Naive thymus-derived CD4-positive, alpha-beta T cell (primary cell): ENCODE measurements around the gene TMEM39B. TPM values are rescaled to one million over a fixed set of nuclear protein-coding genes. Genes with fewer than 3 reads are reported as not detected.

Experiments used
- ATAC-seq: fragments of 150-1000 bp; cut with Tn5 transposase; 2 replicates; pipeline ENCODE4 v1.10.0; 2021; ENCODE audit warnings: mild to moderate bottlenecking, moderate library complexity
- CTCF ChIA-PET: fragments of 350-600 bp; sonication (Branson Sonifier 250); formaldehyde crosslinking; loops from one replicate; lab custom pipeline; 2021; ENCODE audit warnings: antibody characterized with exemption; lab: Charles Lee
- POLR2A ChIA-PET: fragments of 350-600 bp; sonication (Branson Sonifier 250); formaldehyde crosslinking; loops from one replicate; lab custom pipeline; 2021; ENCODE audit warnings: antibody characterized with exemption, inconsistent platforms; lab: Charles Lee
- DNase-seq, 9 donors: peaks; one replicate each; pipeline versions ENCODE4 v3.0.0 to v3.0.0-alpha.2; 2020 to 2022; ENCODE audit warnings: mixed read lengths in 1 of 9
- H3K27ac ChIP-seq: one replicate; pipeline ENCODE4 v1.7.0; 2013; ENCODE audit warnings: mild to moderate bottlenecking, low read depth, low read length, moderate library complexity
- H3K27me3 ChIP-seq, 2 donors: one replicate each; pipeline ENCODE4 v1.7.0; 2013; ENCODE audit warnings: low read length in 2 of 2, mild to moderate bottlenecking in 2 of 2, moderate library complexity in 2 of 2; ENCODE audit not compliant: control insufficient read depth in 2 of 2, insufficient read depth in 2 of 2
- H3K36me3 ChIP-seq, 3 experiments: 1 replicate in 2 of 3; 2 replicates in 1 of 3; pipeline ENCODE4 v1.7.0; 2013; ENCODE audit warnings: low read length in 3 of 3, mild to moderate bottlenecking in 3 of 3, moderate library complexity in 1 of 3; ENCODE audit not compliant: insufficient read depth in 3 of 3, control insufficient read depth in 2 of 3
- H3K4me1 ChIP-seq, 2 donors: one replicate each; pipeline ENCODE4 v1.7.0; 2013; ENCODE audit warnings: low read length in 2 of 2, mild to moderate bottlenecking in 2 of 2, moderate library complexity in 1 of 2; ENCODE audit not compliant: control insufficient read depth in 2 of 2, insufficient read depth in 2 of 2
- H3K4me3 ChIP-seq: 2 replicates; pipeline ENCODE4 v1.7.0; 2013; ENCODE audit warnings: mild to moderate bottlenecking, low read length
- H3K9me3 ChIP-seq, 3 experiments: 1 replicate in 2 of 3; 2 replicates in 1 of 3; pipeline ENCODE4 v1.7.0; 2013; ENCODE audit warnings: low read length in 3 of 3; ENCODE audit not compliant: control insufficient read depth in 2 of 3
- H3K27ac Mint-ChIP-seq, 9 donors: one replicate each; pipeline ENCODE4 v1.8.0; 2020 to 2022; ENCODE audit warnings: mixed read lengths in 9 of 9, mild to moderate bottlenecking in 8 of 9, moderate library complexity in 5 of 9, inconsistent platforms in 2 of 9
- H3K27me3 Mint-ChIP-seq, 5 donors: one replicate each; pipeline ENCODE4 v1.8.0; 2021 to 2022; ENCODE audit warnings: mixed read lengths in 5 of 5, mild to moderate bottlenecking in 1 of 5
- H3K36me3 Mint-ChIP-seq, 5 donors: one replicate each; pipeline ENCODE4 v1.8.0; 2020 to 2022; ENCODE audit warnings: mixed read lengths in 5 of 5, mild to moderate bottlenecking in 3 of 5, inconsistent platforms in 1 of 5
- H3K4me1 Mint-ChIP-seq, 7 donors: one replicate each; pipeline ENCODE4 v1.8.0; 2020 to 2022; ENCODE audit warnings: mixed read lengths in 7 of 7, mild to moderate bottlenecking in 3 of 7, inconsistent platforms in 1 of 7
- H3K4me3 Mint-ChIP-seq, 10 donors: one replicate each; pipeline ENCODE4 v1.8.0; 2020 to 2022; ENCODE audit warnings: mild to moderate bottlenecking in 10 of 10, mixed read lengths in 10 of 10, moderate library complexity in 6 of 10, inconsistent platforms in 2 of 10
- H3K9me3 Mint-ChIP-seq, 11 donors: one replicate each; pipeline ENCODE4 v1.8.0; 2020 to 2022; ENCODE audit warnings: mixed read lengths in 11 of 11, mild to moderate bottlenecking in 4 of 11, inconsistent platforms in 1 of 11, moderate library complexity in 1 of 11
- intact Hi-C, 2 donors: fragments of 100-400 bp; cut with micrococcal nuclease; formaldehyde crosslinking; loops; one replicate each; pipeline ENCODE4 v1.15.1; 2023
- polyA plus RNA-seq, 2 donors: library from polyadenylated mRNA; unstranded; fragments of 300-500 nt; fragmentation: Illumina TruSeq; gene quantifications; one replicate each; pipeline ENCODE4 v1.2.3, GENCODE V29; 2021
- total RNA-seq, 6 experiments: library from RNA in 5 of 6; stranded (reverse) in 5 of 6; gene quantifications; 1 replicate in 5 of 6; 2 replicates in 1 of 6; pipeline ENCODE4 v1.2.3 and lab custom pipeline; 2021 to 2026

TMEM39B gene
- total RNA-seq, result 10 to 100 TPM; 11.4 to 35.9 (median 26.4) TPM
- polyA plus RNA-seq, result 1 to 10 TPM; 2.7 to 4.9 TPM
- 10.4 reads per million, percentile 36 among the genes with 10 or more reads in this experiment for total RNA-seq (lab: John Stamatoyannopoulos, UW)

DNA sequence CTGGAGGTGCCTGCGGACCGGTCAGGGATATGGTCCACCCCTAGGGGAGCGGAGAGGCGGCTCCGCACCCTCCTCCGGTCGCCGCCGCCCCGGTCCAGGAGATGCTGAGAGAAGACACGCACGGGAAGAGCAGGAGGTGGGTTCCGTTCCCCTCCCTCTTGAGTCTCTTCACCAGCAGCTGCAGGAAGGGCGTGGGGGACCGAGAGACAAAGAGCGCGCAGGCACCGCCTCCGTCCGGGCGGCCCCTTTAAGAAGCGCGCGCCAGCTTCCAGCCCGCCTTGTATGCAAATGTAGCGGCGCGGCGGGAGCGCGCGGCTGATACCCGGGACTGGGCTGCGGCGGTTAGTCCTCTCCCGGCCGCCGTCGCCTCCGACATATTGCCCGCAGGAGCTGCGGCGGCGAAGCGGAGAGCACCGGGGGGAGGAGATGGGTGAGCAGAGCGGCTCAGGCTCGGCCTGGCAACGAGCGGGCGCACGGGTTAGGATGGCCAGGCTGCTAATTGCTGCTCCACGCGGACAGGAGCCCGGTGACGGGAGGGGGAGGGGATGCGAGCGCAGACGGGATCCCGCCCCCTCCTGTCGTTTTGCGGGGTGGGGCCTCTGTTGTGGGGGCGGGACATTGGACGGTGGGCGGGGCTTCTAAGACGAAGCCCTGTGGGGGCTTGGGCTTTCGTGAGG, at the start of gene TMEM39B:
Gene TMEM39B (plus strand): TSS at position 318 of the 677 bp plus-strand sequence. CDS start 109 bp downstream, at position 427.
- Histone ChIP-seq H3K4me1 (peaks cover 5 to 16% of the 10 kb centered on the region in 2 donors), H3K36me3 (peaks cover 0 to 22% (median 6%) of the 10 kb centered on the region in 3 experiments), H3K4me3 (peak within 1 kb of the TSS; percentile 98), H3K9me3 (no peaks in the 10 kb centered on the region), H3K27ac (peak within 1 kb of the TSS; percentile 82), H3K27me3 (no peaks in the 10 kb centered on the region)
- peaks cover 8 to 15% (median 8%) of the 10 kb centered on the region in 5 donors for H3K36me3 Mint-ChIP-seq
- intact Hi-C loops, result loop anchor here (1.0 to 5.0 kb wide), 18 partner anchors 9 to 1355 kb away; partner anchors contain the start of genes BSDC1 (in 2 of the 2), KHDRBS1 (in 2 of the 2), KPNA6 (in 2 of the 2) and PEF1 (in 2 of the 2)
- H3K27ac Mint-ChIP-seq, result peak within 1 kb of the TSS; percentile 84 to 95 (median 92)
- peaks cover 0 to 3% (median 0%) of the 10 kb centered on the region in 11 donors for H3K9me3 Mint-ChIP-seq
- POLR2A ChIA-PET, result interaction anchor here (0.6 to 4.3 kb wide), 27 partner anchors 8 to 578 kb away, joined by 3 to 43 read pairs (median 4); partner anchors contain the start of genes BSDC1, CCDC28B, KHDRBS1 and KPNA6
- no peaks in the 10 kb centered on the region for H3K27me3 Mint-ChIP-seq
- DNase-seq (peak; percentile 90 to 97 (median 96)), ATAC-seq (peak; percentile 92)
- peak within 1 kb of the TSS; percentile 83 to 94 (median 91) for H3K4me3 Mint-ChIP-seq
- CTCF ChIA-PET, result interaction anchor here (0.6 to 4.5 kb wide), 7 partner anchors 10 to 284 kb away, joined by 3 to 16 read pairs (median 4); partner anchors contain the start of gene KPNA6
- H3K4me1 Mint-ChIP-seq, result peaks cover 21 to 58% (median 47%) of the 10 kb centered on the region in 7 donors

DNA sequence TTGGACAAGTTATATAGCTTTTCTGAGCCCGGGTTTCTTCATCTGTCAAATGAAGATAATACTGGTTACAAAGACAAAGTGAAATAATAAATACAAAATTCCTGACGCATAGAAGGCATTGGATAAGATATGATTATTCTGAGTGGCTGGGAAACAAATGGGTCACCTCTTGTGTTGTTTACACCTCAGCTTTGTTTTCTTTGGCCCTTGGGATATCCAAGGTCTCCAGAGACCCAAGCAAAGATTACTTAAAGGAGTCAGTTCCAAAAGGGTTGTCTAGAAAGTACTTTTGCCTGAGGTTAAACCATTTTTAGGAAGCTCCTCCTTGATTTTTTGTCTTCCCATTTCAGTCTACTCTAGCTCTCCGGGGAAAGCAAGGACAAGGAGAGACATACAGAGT, 49.4 kb upstream of the TMEM39B start:
- Mint-ChIP-seq H3K4me3 (peak overlapping the region in 1 of 10 donors; percentile 8), H3K27ac (peak overlapping the region in 5 of 9 donors; percentile 6 to 50 (median 39)), H3K4me1 (peaks cover 32 to 77% (median 53%) of the 10 kb centered on the region in 7 donors), H3K27me3 (no peaks in the 10 kb centered on the region), H3K36me3 (peaks cover 0 to 20% (median 5%) of the 10 kb centered on the region in 5 donors), H3K9me3 (no peaks in the 10 kb centered on the region)
- Histone ChIP-seq H3K4me3 (no peak overlapping the region), H3K36me3 (peaks cover 0 to 14% (median 0%) of the 10 kb centered on the region in 3 experiments), H3K9me3 (no peaks in the 10 kb centered on the region), H3K4me1 (peaks cover 17 to 28% of the 10 kb centered on the region in 2 donors), H3K27ac (no peak overlapping the region), H3K27me3 (no peaks in the 10 kb centered on the region)
- ChIA-PET POLR2A (interaction anchor here (0.8 to 1.6 kb wide), 5 partner anchors 9 to 299 kb away, joined by 3 to 7 read pairs (median 4); no protein-coding TSS in a partner anchor), CTCF (interaction anchor here (0.6 to 1.0 kb wide), 5 partner anchors 29 to 1020 kb away, joined by 3 to 6 read pairs (median 3); no protein-coding TSS in a partner anchor)
- ATAC-seq, result no peak
- intact Hi-C loops, result no loop called here
- no peak for DNase-seq

DNA sequence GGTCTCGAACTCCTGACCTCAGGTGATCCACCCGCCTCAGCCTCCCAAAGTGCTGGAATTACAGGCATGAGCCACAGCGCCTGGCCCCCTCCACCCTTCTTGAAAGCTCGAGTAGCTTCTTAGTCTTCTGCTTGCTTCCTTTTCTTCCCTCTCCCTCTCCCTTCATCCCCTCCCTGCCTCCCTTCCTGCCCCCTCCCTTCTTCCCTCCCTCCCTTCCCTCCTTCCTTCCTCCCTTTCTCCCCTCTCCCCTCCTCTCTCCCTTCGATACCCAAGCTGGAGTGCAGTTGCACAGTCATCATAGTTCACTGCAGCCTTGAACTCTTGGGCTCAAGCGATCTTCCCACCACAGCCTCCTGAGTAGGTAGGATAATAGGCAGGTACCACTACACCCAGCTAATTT, 47.2 kb upstream of the TMEM39B start:
- peaks cover 36 to 80% (median 66%) of the 10 kb centered on the region in 7 donors for H3K4me1 Mint-ChIP-seq

DNA sequence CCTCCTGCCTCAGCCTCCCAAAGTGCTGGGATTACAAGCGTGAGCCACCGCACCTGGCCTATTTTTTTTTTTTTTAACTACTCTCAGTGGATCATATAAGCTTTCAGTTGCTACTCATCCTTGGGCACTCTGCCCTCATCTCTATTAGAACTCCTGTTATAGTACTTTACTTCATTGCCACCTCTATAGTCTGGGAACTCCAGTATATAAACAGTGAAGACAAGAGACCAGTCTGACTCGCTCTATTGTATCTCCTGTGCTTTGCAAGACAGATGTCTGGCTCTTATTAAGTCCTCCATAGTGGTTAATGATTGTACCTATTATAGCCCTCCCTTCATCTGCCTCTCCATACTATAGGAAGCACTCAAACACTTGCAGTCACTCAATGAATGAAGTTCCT, 44.0 kb upstream of the TMEM39B start:
- Mint-ChIP-seq H3K27me3 (no peaks in the 10 kb centered on the region), H3K36me3 (peaks cover 9 to 33% (median 14%) of the 10 kb centered on the region in 5 donors), H3K4me1 (peaks cover 31 to 77% (median 64%) of the 10 kb centered on the region in 7 donors), H3K9me3 (no peaks in the 10 kb centered on the region), H3K4me3 (peak overlapping the region in 1 of 10 donors; percentile 15), H3K27ac (peak overlapping the region in 6 of 9 donors; percentile 1 to 84 (median 22))
- POLR2A ChIA-PET, result no interaction called here
- Histone ChIP-seq H3K27me3 (no peaks in the 10 kb centered on the region), H3K4me3 (no peak overlapping the region), H3K36me3 (peaks cover 9 to 32% (median 15%) of the 10 kb centered on the region in 3 experiments), H3K9me3 (no peaks in the 10 kb centered on the region), H3K4me1 (peaks cover 6 to 11% of the 10 kb centered on the region in 2 donors), H3K27ac (no peak overlapping the region)
- DNase-seq, result no peak
- intact Hi-C loops, result no loop called here
- ATAC-seq, result no peak
- CTCF ChIA-PET, result no interaction called here

More for the DNA sequence above, 47.2 kb upstream of the TMEM39B start:
- ATAC-seq (no peak), DNase-seq (no peak)
- Histone ChIP-seq H3K9me3 (no peaks in the 10 kb centered on the region), H3K27ac (no peak overlapping the region), H3K36me3 (peaks cover 0 to 18% (median 0%) of the 10 kb centered on the region in 3 experiments), H3K27me3 (no peaks in the 10 kb centered on the region), H3K4me1 (peaks cover 8 to 21% of the 10 kb centered on the region in 2 donors), H3K4me3 (no peak overlapping the region)
- H3K27ac Mint-ChIP-seq, result peak overlapping the region in 1 of 9 donors; percentile 28
- peaks cover 0 to 23% (median 8%) of the 10 kb centered on the region in 5 donors for H3K36me3 Mint-ChIP-seq
- H3K4me3 Mint-ChIP-seq, result no peak overlapping the region
- H3K9me3 Mint-ChIP-seq, result no peaks in the 10 kb centered on the region
- H3K27me3 Mint-ChIP-seq, result no peaks in the 10 kb centered on the region
- ChIA-PET CTCF (interaction anchor here (0.7 kb wide), 1 partner anchor 346 kb away, joined by 4 read pairs; no protein-coding TSS in a partner anchor), POLR2A (interaction anchor here (1.0 to 1.9 kb wide), 2 partner anchors 11 to 12 kb away, joined by 3 to 4 read pairs; partner anchors contain the start of gene KHDRBS1)
- intact Hi-C loops, result no loop called here

DNA sequence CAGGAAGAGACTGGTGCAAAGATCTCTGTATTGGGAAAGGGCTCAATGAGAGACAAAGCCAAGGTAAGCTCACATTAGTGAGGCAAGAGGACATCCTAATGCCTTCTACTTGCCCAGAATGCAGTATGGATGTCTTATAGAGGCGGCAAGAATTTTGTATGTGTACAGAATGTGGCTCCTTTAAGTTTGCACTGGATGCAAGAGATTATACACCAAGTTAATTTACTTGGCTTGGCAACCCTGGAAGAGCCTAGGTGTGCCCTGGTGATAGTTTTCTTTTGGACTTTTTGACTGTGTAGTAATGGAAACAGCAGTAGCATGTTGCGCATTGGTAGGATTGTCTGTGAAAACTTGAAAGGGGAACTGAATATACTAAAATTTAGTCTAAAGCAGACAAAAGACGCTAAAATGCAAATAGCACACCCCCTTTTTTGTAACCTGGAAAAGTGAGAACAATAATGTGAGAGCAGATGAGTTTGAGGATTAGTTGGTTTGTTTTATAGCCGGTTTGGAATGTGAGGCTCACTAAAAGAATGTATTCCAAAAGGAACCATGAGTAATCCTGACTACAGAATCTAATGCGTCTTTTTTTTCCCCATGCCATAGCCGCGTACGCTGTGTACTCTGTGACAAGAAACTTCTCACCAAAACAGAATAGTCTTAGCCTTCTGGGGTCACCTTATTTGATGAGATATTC, 41.0 kb upstream of the TMEM39B start:
- Histone ChIP-seq H3K9me3 (no peaks in the 10 kb centered on the region), H3K4me1 (peaks cover 6% of the 10 kb centered on the region in 2 donors), H3K36me3 (peaks cover 9 to 57% (median 30%) of the 10 kb centered on the region in 3 experiments), H3K27me3 (no peaks in the 10 kb centered on the region), H3K27ac (no peak overlapping the region), H3K4me3 (no peak overlapping the region)
- ChIA-PET CTCF (interaction anchor here (0.6 to 0.8 kb wide), 2 partner anchors 12 to 57 kb away, joined by 3 to 4 read pairs; no protein-coding TSS in a partner anchor), POLR2A (interaction anchor here (1.2 kb wide), 1 partner anchor 8 kb away, joined by 4 read pairs; no protein-coding TSS in a partner anchor)
- no peak for DNase-seq
- Mint-ChIP-seq H3K9me3 (no peaks in the 10 kb centered on the region), H3K36me3 (peaks cover 17 to 53% (median 27%) of the 10 kb centered on the region in 5 donors), H3K4me1 (peaks cover 29 to 72% (median 67%) of the 10 kb centered on the region in 7 donors), H3K27me3 (no peaks in the 10 kb centered on the region), H3K4me3 (no peak overlapping the region), H3K27ac (peak overlapping the region in 6 of 9 donors; percentile 16 to 59 (median 32))
- ATAC-seq, result no peak
- intact Hi-C loops, result loop anchor here in 1 of 2 donors (2.0 kb wide), 1 partner anchor 17 kb away; no protein-coding TSS in a partner anchor
